Right ventricle myocardium superior (tissue), 1 donor: ENCODE measurements around the gene AIG1. TPM values are rescaled to one million over a fixed set of nuclear protein-coding genes. Genes with fewer than 3 reads are reported as not detected.
A peak's percentile ranks its signal among the peaks of the same experiment; 100 is the strongest.

Source experiments
- ATAC-seq: fragments of 200-7000 bp; cut with Tn5 transposase; one replicate; pipeline ENCODE4 v1.9.1; 2020; ENCODE audit warnings: mild to moderate bottlenecking; ENCODE audit not compliant: poor library complexity
- DNase-seq: peaks from one replicate; pipeline ENCODE4 v3.0.0-alpha.2; 2020
- intact Hi-C: fragments of 100-400 bp; cut with DNase I; formaldehyde crosslinking; loops from one replicate; pipeline ENCODE4 v1.11.2; 2022
- total RNA-seq: library from RNA; stranded (reverse); fragmentation: NEBNext Ultra II Directional; extraction: Animal tissue kit (Norgen Biotek cat#: 25700); gene quantifications from one replicate; pipeline ENCODE4 v1.2.1, GENCODE V29; 2021
- donor health status: DM: no; HTN: yes; CAD: no; lungs with severe emphysema.

Gene AIG1
- total RNA-seq, 1 donor from 2014 or later = 71.7 TPM

GRCh38 chr6:143052282-143052681, 8.4 kb upstream of the AIG1 start:
- intact Hi-C loops = no loop called here
- DNase-seq = no peak
- no peak for ATAC-seq

GRCh38 chr6:143053856-143054255, 6.8 kb upstream of the AIG1 start:
- DNase-seq (no peak), ATAC-seq (no peak)
- intact Hi-C loops = no loop called here

- no peak for DNase-seq
- intact Hi-C loops = no loop called here
- no peak for ATAC-seq
Observed at GRCh38 chr6:143054329-143054728, 6.4 kb upstream of the AIG1 start.

- DNase-seq (no peak), ATAC-seq (no peak)
- intact Hi-C loops = no loop called here
Observed at GRCh38 chr6:143055213-143055612, 5.5 kb upstream of the AIG1 start.

GRCh38 chr6:143055891-143056290, 4.8 kb upstream of the AIG1 start:
- ATAC-seq (no peak), DNase-seq (no peak)
- intact Hi-C loops = no loop called here

- intact Hi-C loops = no loop called here
- DNase-seq (no peak), ATAC-seq (peak; percentile 2)
Observed at GRCh38 chr6:143058987-143059386, 1.7 kb upstream of the AIG1 start.

- intact Hi-C loops = no loop called here
- DNase-seq (no peak), ATAC-seq (peak; percentile 23)
Observed at GRCh38 chr6:143059663-143060353, 881 bp upstream of the AIG1 start.

GRCh38 chr6:143060354-143060805, 309 bp upstream of the AIG1 start:
- intact Hi-C loops = no loop called here
- peak; percentile 85 for ATAC-seq
- DNase-seq = peak; percentile 91

- intact Hi-C loops = no loop called here
- DNase-seq (no peak), ATAC-seq (peak; percentile 56)
Observed at GRCh38 chr6:143061597-143062385, 1.1 kb downstream of the AIG1 start.

- ATAC-seq = no peak
- DNase-seq = no peak
- intact Hi-C loops = no loop called here
Observed at GRCh38 chr6:143062551-143062950, 1.9 kb downstream of the AIG1 start.

- no peak for DNase-seq
- intact Hi-C loops = no loop called here
Observed at GRCh38 chr6:143063631-143064030, 2.9 kb downstream of the AIG1 start.

GRCh38 chr6:143064271-143064670, 3.6 kb downstream of the AIG1 start:
- ATAC-seq (no peak), DNase-seq (no peak)
- intact Hi-C loops = no loop called here

More at GRCh38 chr6:143063631-143064030, 2.9 kb downstream of the AIG1 start:
- no peak for ATAC-seq

- no peak for DNase-seq
- intact Hi-C loops = no loop called here
Observed at GRCh38 chr6:143064951-143065683, 4.4 kb downstream of the AIG1 start.

GRCh38 chr6:143068001-143068400, 7.3 kb downstream of the AIG1 start:
- ATAC-seq (no peak), DNase-seq (no peak)
- intact Hi-C loops = no loop called here

More at GRCh38 chr6:143064951-143065683, 4.4 kb downstream of the AIG1 start:
- no peak for ATAC-seq

- no peak for DNase-seq
- intact Hi-C loops = no loop called here
- no peak for ATAC-seq
Observed at GRCh38 chr6:143074101-143074500, 13.4 kb downstream of the AIG1 start.

GRCh38 chr6:143074670-143075318, 14.1 kb downstream of the AIG1 start:
- ATAC-seq = peak; percentile 39
- intact Hi-C loops = no loop called here

GRCh38 chr6:143078468-143079324, 18.0 kb downstream of the AIG1 start:
- intact Hi-C loops = no loop called here
- DNase-seq (no peak), ATAC-seq (no peak)

More at GRCh38 chr6:143074670-143075318, 14.1 kb downstream of the AIG1 start:
- no peak for DNase-seq

- ATAC-seq (no peak), DNase-seq (no peak)
- intact Hi-C loops = no loop called here
Observed at GRCh38 chr6:143079325-143079640, 18.6 kb downstream of the AIG1 start.
